Gastrocnemius medialis (tissue), 4 donors: Measurements from ENCODE around the gene SH3BP4. TPM values are rescaled to one million over a fixed set of nuclear protein-coding genes. Genes with fewer than 3 reads are reported as not detected.

Source experiments
- ATAC-seq, 2 donors: fragments of 150-250 bp; one replicate each; pipeline ENCODE4 v1.9.1; 2016
- DNase-seq, 2 donors: peaks; one replicate each; pipeline ENCODE4 v3.0.0-alpha.2; 2019
- H3K27ac ChIP-seq, 4 donors: fragments of 200-600 bp; sonication (generic); 1 replicate in 1 of 4; 2 replicates in 3 of 4; pipeline ENCODE4 v1.5.1; 2016 to 2018; ENCODE audit warnings: mild to moderate bottlenecking in 2 of 4, moderate library complexity in 1 of 4
- H3K27me3 ChIP-seq, 3 donors: fragments of 200-600 bp; sonication (generic) in 2 of 3; 1 replicate in 1 of 3; 2 replicates in 2 of 3; pipeline versions ENCODE4 v1.5.1 to v1.6.0; 2016 to 2019; ENCODE audit warnings: mild to moderate bottlenecking in 1 of 3, moderate library complexity in 1 of 3
- H3K36me3 ChIP-seq, 2 donors: fragments of 200-600 bp; sonication (generic) in 1 of 2; one replicate each; pipeline ENCODE4 v1.5.1; 2017 to 2018
- H3K4me1 ChIP-seq, 2 donors: fragments of 200-600 bp; sonication (generic) in 1 of 2; one replicate each; pipeline ENCODE4 v1.5.1; 2016 to 2017; ENCODE audit warnings: mild to moderate bottlenecking in 2 of 2
- H3K4me3 ChIP-seq, 4 donors: fragments of 200-600 bp; sonication (generic) in 3 of 4; 1 replicate in 1 of 4; 2 replicates in 3 of 4; pipeline ENCODE4 v1.5.1; 2016 to 2019; ENCODE audit warnings: mild to moderate bottlenecking in 2 of 4
- H3K9me3 ChIP-seq, 3 donors: fragments of 200-600 bp; sonication (generic) in 2 of 3; 1 replicate in 1 of 3; 2 replicates in 2 of 3; pipeline ENCODE4 v1.5.1; 2016 to 2019
- CTCF ChIP-seq, 5 experiments: fragments of 450-650 bp in 3 of 5; fragments of 200-600 bp in 2 of 5; sonication (generic) in 2 of 5; IDR thresholded peaks in 4 of 5; conservative IDR thresholded peaks in 1 of 5; 1 replicate in 4 of 5; 2 replicates in 1 of 5; pipeline ENCODE4 v1.5.1; 2016 to 2019; ENCODE audit warnings: antibody characterized with exemption in 5 of 5, mild to moderate bottlenecking in 3 of 5, moderate library complexity in 3 of 5
- POLR2A ChIP-seq, 2 donors: fragments of 450-650 bp; IDR thresholded peaks; one replicate each; pipeline ENCODE4 v1.6.1; 2017; ENCODE audit warnings: antibody characterized with exemption in 2 of 2, mild to moderate bottlenecking in 2 of 2, moderate library complexity in 2 of 2
- in situ Hi-C, 4 donors: fragments of 200-750 bp; cut with MboI; loops; one replicate each; pipeline versions ENCODE4 v1.15.0 to v1.8.0; 2017; ENCODE audit warnings: low sequenced_read_pairs in 4 of 4
- intact Hi-C: fragments of 100-400 bp; cut with DNase I; formaldehyde crosslinking; loops from one replicate; pipeline ENCODE4 v1.15.1; 2023; ENCODE audit warnings: low total_unique reads
- total RNA-seq, 4 donors: library from RNA; depleted of rRNA; stranded (reverse); fragments of >200 nt; gene quantifications; one replicate each; pipeline versions ENCODE4 v1.1.0 to v1.2.3, GENCODE V29; 2016

SH3BP4 gene
- total RNA-seq, 4 donors from 2014 or later, result 10.2 to 36.9 (median 15.9) TPM

- DNase-seq (no peak), ATAC-seq (no peak)
- Histone ChIP-seq H3K36me3 (no peaks in the 10 kb centered on the region), H3K27me3 (no peaks in the 10 kb centered on the region), H3K9me3 (no peaks in the 10 kb centered on the region), H3K4me3 (no peak overlapping the region), H3K27ac (no peak overlapping the region), H3K4me1 (peaks cover 4 to 8% of the 10 kb centered on the region in 2 donors)
- TF ChIP-seq POLR2A (IDR thresholded peaks at IDR 0.05) (no peak), CTCF (IDR thresholded peaks at IDR 0.05 in 4 of 5, conservative IDR thresholded peaks at IDR 0.05 in 1 of 5) (no peak)
- in situ Hi-C loops, result no loop called here
- intact Hi-C loops, result no loop called here
Measured at GRCh38 chr2:234990300-234990699, 38.5 kb downstream of the SH3BP4 start.

DNA sequence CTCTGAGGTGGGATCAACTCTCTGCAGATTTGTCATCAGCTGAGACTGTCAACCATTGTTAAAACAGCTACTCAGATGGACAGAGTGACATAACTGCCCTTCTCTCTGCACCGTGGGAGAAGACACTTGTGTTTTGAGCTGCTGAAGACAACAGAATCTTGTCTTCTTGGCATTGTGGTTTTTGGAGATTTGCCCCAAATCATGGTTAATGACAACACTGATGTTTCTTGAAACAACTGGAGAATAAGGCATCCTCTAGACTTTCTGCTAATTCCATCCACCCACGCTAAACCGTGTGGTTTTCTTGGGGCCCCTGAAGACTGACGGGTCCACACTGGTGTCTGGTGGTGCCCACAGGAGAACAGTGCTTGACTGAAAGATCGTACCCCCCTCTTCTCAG lies 39.5 kb downstream of the SH3BP4 start:
- intact Hi-C loops, result no loop called here
- TF ChIP-seq POLR2A (IDR thresholded peaks at IDR 0.05) (no peak), CTCF (IDR thresholded peaks at IDR 0.05 in 4 of 5, conservative IDR thresholded peaks at IDR 0.05 in 1 of 5) (no peak)
- H3K4me1 ChIP-seq, result peaks cover 4 to 8% of the 10 kb centered on the region in 2 donors

GRCh38 chr2:234991793-234992192 lies 40.0 kb downstream of the SH3BP4 start:
- TF ChIP-seq POLR2A (IDR thresholded peaks at IDR 0.05) (no peak), CTCF (IDR thresholded peaks at IDR 0.05 in 4 of 5, conservative IDR thresholded peaks at IDR 0.05 in 1 of 5) (no peak)
- H3K4me1 ChIP-seq, result peaks cover 4 to 8% of the 10 kb centered on the region in 2 donors
- intact Hi-C loops (no loop called here), in situ Hi-C loops (no loop called here)
- no peak overlapping the region for H3K4me3 ChIP-seq
- H3K36me3 ChIP-seq, result no peaks in the 10 kb centered on the region
- no peaks in the 10 kb centered on the region for H3K9me3 ChIP-seq
- H3K27me3 ChIP-seq, result no peaks in the 10 kb centered on the region
- DNase-seq (no peak), ATAC-seq (no peak)
- no peak overlapping the region for H3K27ac ChIP-seq

More for the DNA sequence above, 39.5 kb downstream of the SH3BP4 start:
- in situ Hi-C loops, result no loop called here
- Histone ChIP-seq H3K27ac (no peak overlapping the region), H3K4me3 (no peak overlapping the region), H3K36me3 (no peaks in the 10 kb centered on the region), H3K27me3 (no peaks in the 10 kb centered on the region), H3K9me3 (no peaks in the 10 kb centered on the region)
- DNase-seq (no peak), ATAC-seq (no peak)

- H3K4me1 ChIP-seq, result peaks cover 4 to 8% of the 10 kb centered on the region in 2 donors
- in situ Hi-C loops (no loop called here), intact Hi-C loops (no loop called here)
- H3K27me3 ChIP-seq, result no peaks in the 10 kb centered on the region
- ATAC-seq (no peak), DNase-seq (no peak)
- H3K36me3 ChIP-seq, result no peaks in the 10 kb centered on the region
- TF ChIP-seq POLR2A (IDR thresholded peaks at IDR 0.05) (no peak), CTCF (IDR thresholded peaks at IDR 0.05 in 4 of 5, conservative IDR thresholded peaks at IDR 0.05 in 1 of 5) (no peak)
- no peak overlapping the region for H3K4me3 ChIP-seq
- H3K27ac ChIP-seq, result no peak overlapping the region
- no peaks in the 10 kb centered on the region for H3K9me3 ChIP-seq
Measured at GRCh38 chr2:234992196-234992595, 40.4 kb downstream of the SH3BP4 start.
